Lower leg skin (tissue), 4 donors: ENCODE measurements around the gene TUBGCP6. TPM values are rescaled to one million over a fixed set of nuclear protein-coding genes. Genes with fewer than 3 reads are reported as not detected.

Experiments used
- DNase-seq, 2 donors: peaks; one replicate each; pipeline ENCODE4 v3.0.0-alpha.2; 2019; ENCODE audit warnings: low spot score in 2 of 2
- H3K4me3 ChIP-seq: fragments of 200-600 bp; sonication (generic); 2 replicates; pipeline ENCODE4 v1.5.1; 2017; ENCODE audit warnings: mild to moderate bottlenecking, low read depth; ENCODE audit not compliant: poor library complexity, severe bottlenecking
- POLR2A ChIP-seq, 2 donors: fragments of 450-650 bp; IDR thresholded peaks; one replicate each; pipeline ENCODE4 v1.6.1; 2016 to 2017; ENCODE audit warnings: antibody characterized with exemption in 2 of 2, mild to moderate bottlenecking in 1 of 2, moderate library complexity in 1 of 2
- WGBS, 2 donors: methylation state at CpG; one replicate each; pipeline ENCODE4 v1.1.5; 2018; 5-methylcytosine and 5-hydroxymethylcytosine counted together
- intact Hi-C: fragments of 100-400 bp; cut with DNase I; formaldehyde crosslinking; loops from one replicate; pipeline ENCODE4 v1.15.0; 2023; ENCODE audit warnings: low total_unique reads
- total RNA-seq, 4 donors: library from RNA; depleted of rRNA; stranded (reverse); fragments of >200 nt; gene quantifications; one replicate each; pipeline ENCODE4 v1.1.0, GENCODE V29; 2016
- TF ChIP-seq, protein P1 (sequence below), 3 donors: fragments of 450-650 bp; IDR thresholded peaks; one replicate each; pipeline ENCODE4 v1.5.1; 2016; ENCODE audit warnings: antibody characterized with exemption in 3 of 3, mild to moderate bottlenecking in 3 of 3, moderate library complexity in 2 of 3

TUBGCP6 gene
- total RNA-seq, 4 donors from 2014 or later = 37.1 to 67.0 (median 52.5) TPM

DNA sequence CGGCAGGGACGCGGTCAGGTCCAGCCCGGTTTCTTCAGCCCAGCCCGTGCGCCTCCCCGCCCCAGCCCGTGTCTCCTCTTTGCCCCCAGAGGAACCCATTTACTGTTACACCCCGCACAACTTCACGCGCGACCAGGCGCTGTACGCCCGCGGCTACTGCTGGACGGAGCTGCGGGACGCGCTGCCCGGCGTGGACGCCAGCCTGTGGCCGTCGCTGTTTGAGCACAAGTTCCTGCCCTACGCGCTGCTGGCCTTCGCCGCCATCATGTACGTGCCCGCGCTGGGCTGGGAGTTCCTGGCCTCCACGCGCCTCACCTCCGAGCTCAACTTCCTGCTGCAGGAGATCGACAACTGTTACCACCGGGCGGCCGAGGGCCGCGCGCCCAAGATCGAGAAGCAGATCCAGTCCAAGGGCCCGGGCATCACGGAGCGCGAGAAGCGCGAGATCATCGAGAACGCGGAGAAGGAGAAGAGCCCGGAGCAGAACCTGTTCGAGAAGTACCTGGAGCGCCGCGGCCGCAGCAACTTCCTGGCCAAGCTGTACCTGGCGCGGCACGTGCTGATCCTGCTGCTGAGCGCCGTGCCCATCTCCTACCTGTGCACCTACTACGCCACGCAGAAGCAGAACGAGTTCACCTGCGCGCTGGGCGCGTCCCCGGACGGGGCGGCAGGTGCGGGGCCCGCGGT, 67.8 kb downstream of the TUBGCP6 start:
- no peak for DNase-seq
- TF ChIP-seq POLR2A (IDR thresholded peaks at IDR 0.05) = no peak
- TF ChIP-seq, protein P1, sequence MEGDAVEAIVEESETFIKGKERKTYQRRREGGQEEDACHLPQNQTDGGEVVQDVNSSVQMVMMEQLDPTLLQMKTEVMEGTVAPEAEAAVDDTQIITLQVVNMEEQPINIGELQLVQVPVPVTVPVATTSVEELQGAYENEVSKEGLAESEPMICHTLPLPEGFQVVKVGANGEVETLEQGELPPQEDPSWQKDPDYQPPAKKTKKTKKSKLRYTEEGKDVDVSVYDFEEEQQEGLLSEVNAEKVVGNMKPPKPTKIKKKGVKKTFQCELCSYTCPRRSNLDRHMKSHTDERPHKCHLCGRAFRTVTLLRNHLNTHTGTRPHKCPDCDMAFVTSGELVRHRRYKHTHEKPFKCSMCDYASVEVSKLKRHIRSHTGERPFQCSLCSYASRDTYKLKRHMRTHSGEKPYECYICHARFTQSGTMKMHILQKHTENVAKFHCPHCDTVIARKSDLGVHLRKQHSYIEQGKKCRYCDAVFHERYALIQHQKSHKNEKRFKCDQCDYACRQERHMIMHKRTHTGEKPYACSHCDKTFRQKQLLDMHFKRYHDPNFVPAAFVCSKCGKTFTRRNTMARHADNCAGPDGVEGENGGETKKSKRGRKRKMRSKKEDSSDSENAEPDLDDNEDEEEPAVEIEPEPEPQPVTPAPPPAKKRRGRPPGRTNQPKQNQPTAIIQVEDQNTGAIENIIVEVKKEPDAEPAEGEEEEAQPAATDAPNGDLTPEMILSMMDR (IDR thresholded peaks at IDR 0.05) = no peak
- H3K4me3 ChIP-seq = no peak overlapping the region
- intact Hi-C loops = no loop called here
- WGBS, 2 donors = 95 to 96% methylated on average over 75 to 76 of the region's 76 CpGs

DNA sequence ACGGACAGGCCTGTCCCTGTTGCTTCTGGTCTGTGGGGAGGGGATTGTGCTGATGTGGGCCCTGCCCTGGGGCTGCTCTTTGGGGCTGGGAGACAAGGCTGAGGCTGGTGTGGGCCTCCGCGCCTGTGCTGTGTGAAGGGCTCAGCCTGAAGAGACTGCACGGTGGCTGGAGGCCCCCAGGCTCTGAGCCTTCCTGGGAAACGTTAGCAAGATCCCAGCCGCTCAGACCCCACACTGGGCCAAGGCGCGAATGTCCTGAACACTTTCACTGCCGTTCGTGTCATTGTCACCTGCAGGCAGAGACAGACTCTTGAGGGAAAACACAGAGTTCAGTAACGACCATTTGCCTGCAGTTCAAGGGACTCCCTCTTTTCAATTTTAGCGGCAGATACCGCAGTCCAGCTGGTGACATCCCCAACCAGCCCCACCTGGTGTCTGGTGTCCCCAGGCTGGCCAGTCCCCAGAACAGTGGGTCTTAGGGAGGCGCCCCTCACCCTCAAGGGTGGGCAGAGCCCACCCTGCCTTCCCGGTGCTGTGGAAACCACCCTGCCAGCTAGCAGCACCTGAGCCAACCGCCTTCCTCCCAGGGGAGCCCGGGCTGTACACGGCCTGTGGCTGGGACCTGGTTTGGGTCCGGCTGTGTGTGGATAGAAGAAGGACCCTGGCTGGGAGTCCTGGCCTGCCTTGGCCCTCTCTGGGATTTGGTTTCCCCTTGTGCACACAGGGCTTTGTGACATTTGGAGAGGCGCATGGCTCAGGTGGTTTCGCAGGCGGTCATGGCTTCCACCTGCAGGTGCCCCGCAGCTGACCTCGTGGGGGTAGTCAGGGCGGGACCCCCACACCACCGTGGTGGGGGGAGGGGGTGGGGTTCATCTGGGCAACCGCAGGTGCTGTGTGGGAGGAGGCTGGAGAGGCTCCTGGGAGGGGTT, 68.6 kb downstream of the TUBGCP6 start:
- WGBS, 2 donors = 78 to 81% methylated on average over 25 to 26 of the region's 27 CpGs
- intact Hi-C loops = no loop called here
- TF ChIP-seq POLR2A (IDR thresholded peaks at IDR 0.05) = no peak
- TF ChIP-seq, protein P1 (IDR thresholded peaks at IDR 0.05) = no peak
- no peak for DNase-seq
- H3K4me3 ChIP-seq = no peak overlapping the region

DNA sequence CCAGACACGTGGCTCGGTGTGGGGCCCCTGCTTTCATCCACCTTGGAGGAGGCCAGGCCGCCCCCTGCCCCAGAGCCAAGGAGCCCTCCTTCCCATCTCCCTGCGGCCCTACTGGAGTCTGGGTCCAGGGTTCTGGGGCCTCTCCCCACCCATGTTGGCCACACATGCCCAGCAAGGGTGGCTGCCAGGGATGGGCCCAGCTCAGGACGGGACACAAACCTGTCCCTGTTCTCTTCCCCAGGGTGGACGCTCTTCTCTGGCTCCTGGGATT, 69.7 kb downstream of the TUBGCP6 start:
- DNase-seq = no peak
- H3K4me3 ChIP-seq = no peak overlapping the region
- intact Hi-C loops = no loop called here
- no peak for TF ChIP-seq POLR2A (IDR thresholded peaks at IDR 0.05)
- TF ChIP-seq, protein P1 (IDR thresholded peaks at IDR 0.05) = no peak
- WGBS, 2 donors = 83 to 85% methylated on average over 5 to 6 of the region's 6 CpGs

DNA sequence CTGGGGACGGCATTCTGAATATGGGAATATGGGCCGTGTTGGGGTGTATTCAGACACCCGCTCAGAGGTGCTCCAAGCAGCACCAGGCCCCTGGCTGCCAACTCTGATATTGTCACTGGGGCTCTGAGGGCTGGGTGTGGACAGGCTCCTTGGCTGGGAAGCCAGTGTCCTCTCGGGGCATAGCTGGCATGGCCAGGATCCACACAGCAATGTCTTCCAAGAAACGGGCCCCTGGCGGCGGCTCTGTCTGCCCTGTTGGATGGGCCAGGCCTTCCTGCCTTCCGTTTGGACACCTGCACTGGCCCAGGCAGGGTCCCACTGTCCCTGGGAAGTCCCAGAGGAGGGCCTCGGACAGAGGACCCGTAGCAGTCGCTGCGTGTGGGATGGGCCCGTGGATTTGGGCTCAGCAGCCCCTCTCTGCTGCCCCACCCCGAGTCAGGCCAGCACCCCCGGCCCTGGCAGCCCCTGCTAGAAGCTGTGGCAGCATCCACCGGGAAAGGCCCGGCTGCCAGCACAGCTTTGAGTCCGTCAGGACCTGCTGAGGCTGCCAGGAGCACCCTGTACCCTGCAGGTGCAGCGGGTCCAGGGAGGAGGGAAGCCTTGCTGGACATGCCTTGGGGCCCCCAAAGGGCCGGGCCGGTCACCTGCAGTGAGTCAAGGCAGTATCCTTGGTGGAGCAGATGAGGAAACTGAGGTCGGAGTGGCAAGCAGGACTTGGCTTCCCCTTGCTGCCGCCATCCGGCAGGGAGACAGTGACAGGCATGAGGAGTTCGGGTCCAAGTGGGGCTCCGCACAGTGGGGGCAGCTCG, 70.2 kb downstream of the TUBGCP6 start:
- no peak overlapping the region for H3K4me3 ChIP-seq
- TF ChIP-seq, protein P1 (IDR thresholded peaks at IDR 0.05) = no peak
- no peak for TF ChIP-seq POLR2A (IDR thresholded peaks at IDR 0.05)
- intact Hi-C loops = no loop called here
- DNase-seq = no peak
- WGBS, 2 donors = 76 to 82% methylated on average over 14 to 27 of the region's 27 CpGs

DNA sequence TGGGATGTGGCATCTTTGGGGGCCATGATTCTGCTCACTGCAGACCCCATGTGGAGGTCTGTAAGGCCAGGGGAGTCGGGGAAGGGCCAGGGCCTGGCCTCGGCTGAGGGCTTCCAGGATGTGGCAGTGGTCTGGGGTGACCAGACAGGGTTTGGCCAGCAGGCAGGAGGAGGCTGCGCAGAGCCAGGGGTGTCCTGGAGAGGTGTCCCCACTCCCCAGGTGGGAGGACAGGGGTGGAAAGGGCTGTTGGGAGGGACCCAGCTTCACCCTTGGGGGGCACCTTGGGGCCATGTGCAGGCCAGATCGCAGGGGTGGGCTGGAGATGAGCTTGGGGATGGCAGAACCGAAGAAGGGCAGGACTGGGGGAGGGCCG, 70.9 kb downstream of the TUBGCP6 start:
- 92 to 94% methylated on average over 5 to 6 of the region's 6 CpGs for WGBS, 2 donors
- intact Hi-C loops = no loop called here
- DNase-seq = no peak
- TF ChIP-seq, protein P1 (IDR thresholded peaks at IDR 0.05) = no peak
- TF ChIP-seq POLR2A (IDR thresholded peaks at IDR 0.05) = no peak
- H3K4me3 ChIP-seq = no peak overlapping the region
